ENCODE measurements around the gene GRIN3A. TPM values are rescaled to one million over a fixed set of nuclear protein-coding genes. Genes with fewer than 3 reads are reported as not detected.
"Not testable (repeated sequence)": the region's sequence is repeated elsewhere in the genome, so short reads cannot be mapped to it uniquely, and the experiment has no call there.

GRIN3A gene
- total RNA-seq, 2 donors from 2014 or later: 0.12 to 0.45 TPM

DNA sequence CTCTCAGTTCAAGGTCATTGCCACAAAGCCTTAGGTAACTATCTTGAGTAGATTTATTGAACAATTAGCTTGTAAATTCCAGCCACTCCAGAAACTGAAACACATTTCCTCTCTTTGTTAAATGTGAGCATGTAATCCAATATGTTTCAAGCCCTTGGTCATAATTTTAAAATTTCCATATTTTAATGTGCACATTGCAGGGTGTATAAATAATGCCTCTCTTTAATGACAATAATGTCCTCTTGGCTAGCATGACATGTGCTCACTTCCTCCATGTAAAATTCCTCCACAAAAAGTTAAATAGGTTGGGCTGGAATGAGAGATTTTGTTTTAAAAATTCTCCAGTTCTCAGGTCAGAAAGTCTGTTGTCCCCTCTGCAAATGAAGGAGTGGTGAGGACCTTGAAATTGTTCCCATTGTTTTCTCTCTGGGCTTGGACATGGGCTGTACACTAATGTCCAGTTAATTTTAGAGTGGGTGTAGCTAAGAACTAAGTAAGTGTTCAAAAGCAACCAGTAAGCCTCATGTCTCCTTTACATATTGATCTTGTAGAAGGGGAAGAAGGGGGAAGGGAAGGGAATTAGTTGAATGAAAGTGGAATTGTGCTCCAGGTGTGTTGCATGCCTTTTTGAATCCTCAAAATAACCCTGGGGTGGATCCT lies 146.5 kb downstream of the GRIN3A start:
- Histone ChIP-seq H3K4me3 (no peak overlapping the region), H3K9me3 (no peaks in the 10 kb centered on the region), H3K36me3 (no peaks in the 10 kb centered on the region), H3K4me1 (no peaks in the 10 kb centered on the region), H3K9ac (ENCODE audit: low read depth in 2 of 2, low read length in 2 of 2) (no peak overlapping the region), H3K27me3 (no peaks in the 10 kb centered on the region), H3K27ac (no peak overlapping the region)
- intact Hi-C loops (cut with DNase I): loop anchor here (10.0 kb wide), 1 partner anchor 313 kb away; no protein-coding TSS in a partner anchor
- TF ChIP-seq CTCF (IDR thresholded peaks at IDR 0.05): no peak
- no peak for DNase-seq

- no peak for DNase-seq
- no peak overlapping the region for H3K27ac ChIP-seq
- no peaks in the 10 kb centered on the region for H3K9me3 ChIP-seq
- intact Hi-C loops (cut with DNase I): loop anchor here (10.0 kb wide), 1 partner anchor 314 kb away; no protein-coding TSS in a partner anchor
- TF ChIP-seq CTCF (IDR thresholded peaks at IDR 0.05): no peak
- H3K4me3 ChIP-seq: no peak overlapping the region
- H3K27me3 ChIP-seq: no peaks in the 10 kb centered on the region
- no peaks in the 10 kb centered on the region for H3K4me1 ChIP-seq
- no peak overlapping the region for H3K9ac ChIP-seq (ENCODE audit: low read depth in 2 of 2, low read length in 2 of 2)
- no peaks in the 10 kb centered on the region for H3K36me3 ChIP-seq
Measured at GRCh38 chr9:101590901-101591300, 147.5 kb downstream of the GRIN3A start.

- intact Hi-C loops (cut with DNase I): loop anchor here (10.0 kb wide), 1 partner anchor 315 kb away; no protein-coding TSS in a partner anchor
- H3K27ac ChIP-seq; H3K9me3 ChIP-seq; H3K4me3 ChIP-seq; H3K4me1 ChIP-seq; DNase-seq; H3K36me3 ChIP-seq; H3K9ac ChIP-seq (ENCODE audit: low read depth in 2 of 2, low read length in 2 of 2); H3K27me3 ChIP-seq: not testable (repeated sequence)
Measured at GRCh38 chr9:101590074-101590473, 148.4 kb downstream of the GRIN3A start.

GRCh38 chr9:101587332-101588043 lies 151.0 kb downstream of the GRIN3A start:
- intact Hi-C loops (cut with DNase I): no loop called here
- Histone ChIP-seq H3K27me3 (no peaks in the 10 kb centered on the region), H3K27ac (no peak overlapping the region), H3K36me3 (no peaks in the 10 kb centered on the region), H3K4me3 (no peak overlapping the region), H3K4me1 (no peaks in the 10 kb centered on the region), H3K9ac (ENCODE audit: low read depth in 2 of 2, low read length in 2 of 2) (no peak overlapping the region), H3K9me3 (no peaks in the 10 kb centered on the region)
- no peak for TF ChIP-seq CTCF (IDR thresholded peaks at IDR 0.05)
- DNase-seq: no peak

GRCh38 chr9:101586651-101587050 lies 151.8 kb downstream of the GRIN3A start:
- H3K9ac ChIP-seq (ENCODE audit: low read depth in 2 of 2, low read length in 2 of 2): no peak overlapping the region
- H3K27ac ChIP-seq: no peak overlapping the region
- H3K36me3 ChIP-seq: no peaks in the 10 kb centered on the region
- no peaks in the 10 kb centered on the region for H3K9me3 ChIP-seq
- H3K4me3 ChIP-seq: no peak overlapping the region
- no peaks in the 10 kb centered on the region for H3K27me3 ChIP-seq
- TF ChIP-seq CTCF (IDR thresholded peaks at IDR 0.05): no peak
- H3K4me1 ChIP-seq: no peaks in the 10 kb centered on the region
- intact Hi-C loops (cut with DNase I): no loop called here
- no peak for DNase-seq

- DNase-seq: no peak
- Histone ChIP-seq H3K9me3 (no peaks in the 10 kb centered on the region), H3K36me3 (no peaks in the 10 kb centered on the region), H3K27ac (peak overlapping the region; percentile 51), H3K27me3 (no peaks in the 10 kb centered on the region), H3K4me3 (no peak overlapping the region), H3K4me1 (no peaks in the 10 kb centered on the region), H3K9ac (ENCODE audit: low read depth in 2 of 2, low read length in 2 of 2) (no peak overlapping the region)
- TF ChIP-seq CTCF (IDR thresholded peaks at IDR 0.05): no peak
- intact Hi-C loops (cut with DNase I): no loop called here
Measured at GRCh38 chr9:101585740-101586139, 152.7 kb downstream of the GRIN3A start.

All from colonic mucosa (tissue), 4 donors.